Measurements from ENCODE around the gene VAV1. TPM values are rescaled to one million over a fixed set of nuclear protein-coding genes. Genes with fewer than 3 reads are reported as not detected.

Gene VAV1
- total and polyA plus RNA-seq, 2 of the 13 experiments (the other 11 are each of a cell fraction or from before 2014, with no cell fraction given): not detected

GRCh38 chr19:6723108-6723618, 49.3 kb upstream of the VAV1 start (continued):
- TF ChIP-seq HMGXB3 (CRISPR knock-in tag; IDR thresholded peaks at IDR 0.05; ENCODE audit: borderline replicate concordance): 0 out of 2 replicates have a peak, but pooled peaks have one; percentile 72
- peak; percentile 34; the same call in 1 of the 2 replicates for TF ChIP-seq MYPOP (CRISPR knock-in tag; IDR thresholded peaks at IDR 0.05)
- peak; percentile 94 for TF ChIP-seq ERF (CRISPR knock-in tag; IDR thresholded peaks at IDR 0.05)
- TF ChIP-seq ZNF710 (CRISPR knock-in tag; IDR thresholded peaks at IDR 0.05; ENCODE audit: borderline replicate concordance): peak; percentile 89; the same call in 1 of the 2 replicates
- TF ChIP-seq KMT2B (CRISPR knock-in tag; IDR thresholded peaks at IDR 0.05): peak; percentile 75
- TF ChIP-seq RELA (CRISPR knock-in tag; IDR thresholded peaks at IDR 0.05): peak; percentile 94; the same call in 1 of the 2 replicates
- TF ChIP-seq ZNF101 (CRISPR knock-in tag; IDR thresholded peaks at IDR 0.05; ENCODE audit: borderline replicate concordance, low read depth): no peak
- TF ChIP-seq, protein P1, sequence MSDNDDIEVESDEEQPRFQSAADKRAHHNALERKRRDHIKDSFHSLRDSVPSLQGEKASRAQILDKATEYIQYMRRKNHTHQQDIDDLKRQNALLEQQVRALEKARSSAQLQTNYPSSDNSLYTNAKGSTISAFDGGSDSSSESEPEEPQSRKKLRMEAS (IDR thresholded peaks at IDR 0.05): peak; percentile 66
- TF ChIP-seq MIXL1 (CRISPR knock-in tag; IDR thresholded peaks at IDR 0.05): peak; percentile 79
- TF ChIP-seq GATAD2A (CRISPR knock-in tag; IDR thresholded peaks at IDR 0.05): peak; percentile 97
- no peak for TF ChIP-seq ZNF572 (CRISPR knock-in tag; IDR thresholded peaks at IDR 0.05)
- TF ChIP-seq PATZ1 (CRISPR knock-in tag; IDR thresholded peaks at IDR 0.05): peak; percentile 91
- peak; percentile 92 for TF ChIP-seq ZGPAT (CRISPR knock-in tag; IDR thresholded peaks at IDR 0.05)
- TF ChIP-seq, protein P2, sequence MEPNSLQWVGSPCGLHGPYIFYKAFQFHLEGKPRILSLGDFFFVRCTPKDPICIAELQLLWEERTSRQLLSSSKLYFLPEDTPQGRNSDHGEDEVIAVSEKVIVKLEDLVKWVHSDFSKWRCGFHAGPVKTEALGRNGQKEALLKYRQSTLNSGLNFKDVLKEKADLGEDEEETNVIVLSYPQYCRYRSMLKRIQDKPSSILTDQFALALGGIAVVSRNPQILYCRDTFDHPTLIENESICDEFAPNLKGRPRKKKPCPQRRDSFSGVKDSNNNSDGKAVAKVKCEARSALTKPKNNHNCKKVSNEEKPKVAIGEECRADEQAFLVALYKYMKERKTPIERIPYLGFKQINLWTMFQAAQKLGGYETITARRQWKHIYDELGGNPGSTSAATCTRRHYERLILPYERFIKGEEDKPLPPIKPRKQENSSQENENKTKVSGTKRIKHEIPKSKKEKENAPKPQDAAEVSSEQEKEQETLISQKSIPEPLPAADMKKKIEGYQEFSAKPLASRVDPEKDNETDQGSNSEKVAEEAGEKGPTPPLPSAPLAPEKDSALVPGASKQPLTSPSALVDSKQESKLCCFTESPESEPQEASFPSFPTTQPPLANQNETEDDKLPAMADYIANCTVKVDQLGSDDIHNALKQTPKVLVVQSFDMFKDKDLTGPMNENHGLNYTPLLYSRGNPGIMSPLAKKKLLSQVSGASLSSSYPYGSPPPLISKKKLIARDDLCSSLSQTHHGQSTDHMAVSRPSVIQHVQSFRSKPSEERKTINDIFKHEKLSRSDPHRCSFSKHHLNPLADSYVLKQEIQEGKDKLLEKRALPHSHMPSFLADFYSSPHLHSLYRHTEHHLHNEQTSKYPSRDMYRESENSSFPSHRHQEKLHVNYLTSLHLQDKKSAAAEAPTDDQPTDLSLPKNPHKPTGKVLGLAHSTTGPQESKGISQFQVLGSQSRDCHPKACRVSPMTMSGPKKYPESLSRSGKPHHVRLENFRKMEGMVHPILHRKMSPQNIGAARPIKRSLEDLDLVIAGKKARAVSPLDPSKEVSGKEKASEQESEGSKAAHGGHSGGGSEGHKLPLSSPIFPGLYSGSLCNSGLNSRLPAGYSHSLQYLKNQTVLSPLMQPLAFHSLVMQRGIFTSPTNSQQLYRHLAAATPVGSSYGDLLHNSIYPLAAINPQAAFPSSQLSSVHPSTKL (CRISPR knock-in tag; IDR thresholded peaks at IDR 0.05): peak; percentile 76
